GM21360 (cell line): ENCODE results near the gene ASPDH.

ENCODE experiments used
- ATAC-seq: cut with Tn5 transposase; IDR thresholded peaks from one replicate; pipeline ENCODE4 v1.9.1; 2021; ENCODE audit warnings: mild to moderate bottlenecking, moderate library complexity; ENCODE audit not compliant: unreplicated experiment

ASPDH gene

DNA sequence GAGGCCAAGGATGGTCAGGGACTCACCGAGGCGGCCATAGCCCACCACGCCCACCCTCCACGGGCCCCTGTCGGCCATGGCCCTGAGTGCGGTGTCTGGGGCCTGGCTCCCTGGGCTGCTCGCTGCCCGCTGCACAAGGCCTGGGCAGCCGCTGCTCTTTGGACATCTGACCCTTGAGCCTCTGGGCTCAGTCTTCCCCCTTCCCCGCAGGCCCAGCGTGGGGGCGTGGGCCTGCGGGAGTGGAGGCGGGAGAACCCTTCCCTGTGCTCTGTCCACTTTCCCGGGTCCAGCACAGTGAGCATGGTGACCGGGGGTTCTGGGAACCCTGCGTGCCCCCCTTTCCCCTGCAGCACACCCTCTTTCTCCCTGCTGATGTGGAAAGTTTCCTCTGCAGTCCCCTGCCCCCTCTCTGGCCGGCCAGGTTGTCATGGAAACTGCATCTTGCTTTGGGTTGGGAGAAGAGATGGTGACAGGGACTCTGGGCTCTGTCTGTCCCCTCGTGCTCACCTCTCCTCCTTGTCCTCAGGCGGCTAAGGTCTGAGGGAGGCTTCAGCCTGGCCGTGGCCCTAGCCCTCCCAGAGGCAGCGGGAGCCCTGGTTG is at the start of gene ASPDH:
Gene ASPDH, minus strand, starts transcription at position 168 of the 600 bp plus-strand sequence. Its CDS starts 90 bp downstream, at position 78.
- ATAC-seq, result no peak

GRCh38 chr19:50562996-50563395 is 49.3 kb upstream of the ASPDH start:
- no peak for ATAC-seq

- ATAC-seq, result no peak
Measured at GRCh38 chr19:50562329-50562728, 48.6 kb upstream of the ASPDH start.

DNA sequence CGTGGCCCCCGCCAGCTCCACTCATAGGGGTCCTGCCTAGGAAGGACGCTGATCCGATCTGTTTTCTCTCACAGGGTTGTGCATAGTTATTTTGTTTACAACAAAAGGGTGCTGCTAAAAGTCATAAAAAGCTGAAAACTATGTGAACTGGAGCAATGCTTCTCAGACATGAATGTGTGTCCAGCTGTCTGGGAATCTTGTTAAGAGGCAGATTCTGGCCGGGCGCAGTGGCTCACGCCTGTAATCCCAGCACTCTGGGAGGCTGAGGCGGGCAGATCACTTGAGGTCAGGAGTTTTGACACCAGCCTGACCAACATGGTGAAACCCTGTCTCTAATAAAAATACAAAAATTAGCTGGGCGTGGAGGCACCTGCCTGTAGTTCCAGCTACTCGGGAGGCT is 45.9 kb upstream of the ASPDH start:
- no peak for ATAC-seq

- no peak for ATAC-seq
Measured at GRCh38 chr19:50558449-50558848, 44.7 kb upstream of the ASPDH start.

DNA sequence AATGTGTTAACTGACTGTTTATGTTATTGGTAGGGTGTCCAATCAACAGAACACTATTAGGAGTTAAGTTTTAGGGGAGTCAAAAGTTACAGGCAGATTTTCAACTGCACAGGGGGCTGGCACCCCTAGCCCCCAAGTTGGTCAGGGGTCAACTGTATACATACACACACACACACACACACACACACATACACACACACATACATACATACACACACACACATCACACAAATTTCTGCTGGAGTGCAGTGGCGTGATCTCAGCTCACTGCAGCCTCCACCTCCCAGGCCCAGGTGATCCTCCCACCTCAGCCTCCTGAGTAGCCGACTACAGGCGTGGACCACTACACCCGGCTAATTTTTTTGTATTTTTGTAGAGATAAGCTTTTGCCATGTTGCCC is 44.3 kb upstream of the ASPDH start:
- ATAC-seq, result no peak

DNA sequence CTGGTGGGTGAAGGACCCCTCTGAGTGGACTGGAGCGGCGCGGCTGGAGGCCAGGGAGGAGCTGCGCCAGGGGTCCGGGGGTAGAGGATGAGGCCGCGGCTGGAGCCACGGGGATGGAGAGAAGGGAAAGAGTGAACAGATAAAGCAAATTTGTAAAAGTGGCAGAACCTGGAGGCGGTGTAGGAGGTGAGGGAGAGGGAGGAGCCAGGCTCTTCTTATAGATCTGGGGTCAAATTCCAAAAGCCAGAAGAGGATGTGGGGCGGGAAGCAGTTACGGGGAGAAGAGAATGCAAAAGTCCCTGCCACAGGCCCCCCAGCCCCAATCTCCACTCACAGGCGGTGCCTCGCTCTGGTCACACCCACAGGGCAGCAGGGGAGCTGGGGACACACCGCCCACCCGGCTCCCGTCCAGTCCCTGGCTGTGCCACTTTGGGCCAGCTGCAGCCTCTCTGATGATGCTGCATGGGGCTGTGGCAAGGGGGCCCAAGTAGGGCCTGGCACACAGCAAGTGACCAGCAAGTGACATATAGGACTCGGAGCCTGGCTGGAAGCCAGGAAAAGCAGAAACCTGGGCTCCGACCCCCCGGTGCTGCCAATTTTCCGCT is 43.4 kb upstream of the ASPDH start:
- ATAC-seq, result no peak

DNA sequence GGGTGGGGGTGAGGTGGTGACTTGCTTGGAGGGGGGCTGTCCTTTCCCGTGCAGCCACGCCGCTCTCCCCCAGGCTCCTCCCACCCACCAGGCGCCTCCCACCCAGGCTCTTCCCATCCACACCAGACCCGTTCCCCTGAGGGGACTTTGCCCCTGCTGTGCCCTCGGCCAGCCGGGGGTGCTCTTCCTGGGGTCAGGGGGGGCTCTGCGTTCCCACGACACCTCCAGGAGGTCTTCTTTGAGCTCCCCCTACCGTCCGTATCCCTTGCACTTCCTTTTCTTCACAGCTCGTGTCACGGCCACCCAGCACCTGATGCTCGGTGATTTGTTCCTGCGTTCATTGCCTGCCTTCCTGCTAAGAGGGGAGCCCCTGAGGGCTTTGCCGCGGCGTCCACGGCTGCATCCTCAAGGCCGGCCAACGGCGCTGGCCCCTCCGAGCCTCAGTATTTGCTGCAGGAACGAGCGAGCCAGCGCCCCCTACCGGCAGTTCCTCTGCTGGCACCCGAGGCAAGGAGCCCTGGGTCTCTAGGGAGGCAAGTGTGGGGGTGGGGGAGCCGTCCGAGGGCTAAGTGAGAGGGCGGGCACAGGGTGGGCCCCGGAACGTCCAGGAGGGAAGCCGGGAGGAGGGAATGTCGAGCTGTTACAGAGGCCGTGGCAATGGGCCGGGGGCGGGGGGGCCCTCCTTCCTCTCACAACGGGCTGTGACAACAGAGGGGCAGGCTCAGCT is 42.7 kb upstream of the ASPDH start:
- no peak for ATAC-seq

GRCh38 chr19:50555450-50556281 is 42.0 kb upstream of the ASPDH start:
- no peak for ATAC-seq

- no peak for ATAC-seq
Measured at GRCh38 chr19:50555033-50555432, 41.3 kb upstream of the ASPDH start.

DNA sequence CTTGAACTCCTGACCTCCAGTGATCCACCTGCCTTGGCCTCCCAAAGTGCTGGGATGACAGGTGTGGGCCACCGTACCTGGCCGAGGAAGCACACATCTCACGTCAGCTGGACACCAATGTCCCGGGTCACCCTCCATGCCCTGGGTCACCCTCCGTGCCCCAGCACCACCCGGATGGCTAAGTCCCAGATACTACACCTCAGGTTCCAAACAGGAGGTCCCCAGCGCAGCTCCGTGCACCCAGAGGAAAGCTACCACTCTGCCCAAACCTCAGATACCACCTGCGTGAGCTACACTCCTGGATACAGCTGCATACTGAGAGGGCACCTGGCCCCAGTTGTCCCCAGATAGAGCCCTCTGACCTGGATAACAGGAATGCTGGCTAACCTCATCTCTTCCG is 40.5 kb upstream of the ASPDH start:
- ATAC-seq, result no peak

- ATAC-seq, result no peak
Measured at GRCh38 chr19:50553134-50553703, 39.5 kb upstream of the ASPDH start.

- ATAC-seq, result no peak
Measured at GRCh38 chr19:50552540-50552939, 38.8 kb upstream of the ASPDH start.

DNA sequence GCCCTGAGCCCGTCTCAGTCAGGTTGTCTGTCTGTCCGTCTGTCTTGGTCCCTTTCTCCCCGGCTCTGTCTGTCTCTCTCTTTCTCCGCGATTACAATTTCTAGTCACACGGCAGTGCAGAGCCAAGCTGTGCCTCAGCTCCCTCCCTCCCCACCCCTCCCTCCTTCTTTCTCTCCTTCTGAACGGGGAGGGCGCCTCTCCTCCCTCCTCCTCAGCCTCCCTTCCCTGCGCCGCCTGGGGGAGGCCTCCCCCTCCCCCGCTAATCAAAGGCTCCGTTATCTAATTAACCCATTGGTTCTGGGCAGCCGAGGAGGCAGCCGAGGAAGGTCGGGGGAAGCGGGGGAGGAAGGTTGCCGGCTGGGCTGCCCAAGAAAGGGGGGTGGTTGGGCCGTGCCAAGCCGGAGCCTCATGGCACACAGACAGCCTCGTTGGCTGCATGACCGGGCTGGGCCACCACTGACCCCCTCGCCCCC is 38.0 kb upstream of the ASPDH start:
- ATAC-seq, result no peak

- ATAC-seq, result no peak
Measured at GRCh38 chr19:50551034-50551714, 37.5 kb upstream of the ASPDH start.

- ATAC-seq, result no peak
Measured at GRCh38 chr19:50550594-50550966, 36.9 kb upstream of the ASPDH start.

DNA sequence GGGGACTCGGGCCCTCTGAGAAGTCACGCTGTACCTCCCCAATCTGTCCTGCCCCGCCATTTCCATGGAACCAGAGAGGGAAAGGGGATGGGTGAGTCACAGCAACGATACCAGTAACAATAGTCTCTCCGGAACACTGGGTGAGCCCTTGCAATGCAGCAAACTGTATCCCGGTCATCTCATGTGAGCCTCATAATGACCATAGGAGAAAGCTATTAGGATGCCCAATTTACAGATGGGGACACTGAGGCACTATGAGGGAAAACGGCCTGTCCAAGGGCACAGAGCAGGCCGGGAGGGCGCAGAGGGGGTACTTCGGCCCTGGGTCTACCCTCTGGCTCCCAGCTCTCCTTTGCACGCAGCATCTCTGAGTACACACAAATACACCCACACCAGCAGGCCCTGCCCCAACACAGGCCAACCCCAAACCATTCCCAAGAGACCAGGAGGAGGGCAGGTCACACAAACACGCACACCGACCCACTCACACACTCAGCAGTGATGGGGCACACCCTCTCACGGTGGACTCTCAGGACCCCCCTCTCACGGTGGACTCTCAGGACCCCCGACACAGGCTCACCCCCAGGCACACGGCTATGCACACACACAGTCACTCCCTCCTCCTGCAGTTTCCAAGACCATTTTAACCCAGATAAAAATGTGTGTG is 36.3 kb upstream of the ASPDH start:
- ATAC-seq, result no peak

DNA sequence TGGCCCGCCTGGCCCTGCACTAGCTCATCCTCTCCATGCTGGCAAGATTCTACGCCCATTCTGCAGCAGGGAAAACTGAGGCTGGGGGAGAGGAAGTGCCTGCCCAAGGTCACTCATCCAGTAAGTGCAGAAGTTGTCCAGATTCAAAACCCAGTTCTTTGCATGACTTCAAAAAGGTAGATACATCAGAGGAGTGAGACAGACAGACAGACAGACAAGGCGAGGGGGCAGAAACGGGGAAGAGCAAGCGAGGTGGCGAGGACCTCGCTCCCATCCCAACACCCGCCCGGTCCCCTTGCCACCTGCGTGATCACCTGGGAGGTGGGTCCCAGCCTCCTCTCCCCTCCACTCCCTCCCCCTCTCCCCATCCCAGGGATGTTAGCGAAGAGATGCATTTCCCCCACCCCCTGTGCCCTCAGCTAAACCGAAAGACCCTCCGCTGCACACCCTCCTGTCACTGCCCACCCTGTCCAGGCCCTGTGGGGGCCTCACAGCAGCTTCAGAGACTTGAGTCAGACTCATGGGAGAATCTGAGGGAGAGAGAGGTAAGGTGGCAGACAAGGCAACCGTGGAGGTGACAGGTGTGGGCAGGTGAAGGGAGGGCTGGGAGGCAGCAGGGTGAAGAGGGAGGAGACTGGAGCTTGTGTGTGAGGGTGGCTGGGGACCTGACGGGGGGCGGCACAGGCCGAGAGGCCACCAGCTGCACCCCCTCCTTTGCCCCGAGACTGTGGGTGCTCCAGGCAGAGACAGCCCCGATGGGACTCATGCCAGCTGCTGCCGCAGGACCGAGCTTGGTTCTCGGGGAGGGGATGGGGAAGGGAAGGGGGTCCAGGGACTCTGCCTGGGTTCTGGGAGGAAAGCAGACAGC is 35.6 kb upstream of the ASPDH start:
- ATAC-seq, result no peak
